Neural crest cell (in vitro differentiated cells): ENCODE results near the gene CNBP. TPM values are rescaled to one million over a fixed set of nuclear protein-coding genes. Genes with fewer than 3 reads are reported as not detected.
A peak's percentile ranks its signal among the peaks of the same experiment; 100 is the strongest.

ENCODE experiments used
- DNase-seq: peaks from one replicate; pipeline ENCODE4 v3.0.0; 2021; ENCODE audit warnings: low read depth, mixed read lengths, low spot score
- H3K27ac Mint-ChIP-seq: one replicate; pipeline ENCODE4 v1.8.0; 2021; ENCODE audit warnings: mild to moderate bottlenecking, mixed read lengths; ENCODE audit not compliant: unreplicated experiment
- H3K27me3 Mint-ChIP-seq: 2 replicates; pipeline ENCODE4 v1.8.0; 2021; ENCODE audit warnings: low read depth, mild to moderate bottlenecking, mixed read lengths
- H3K36me3 Mint-ChIP-seq: 2 replicates; pipeline ENCODE4 v1.8.0; 2021; ENCODE audit warnings: low read depth, mild to moderate bottlenecking, mixed read lengths
- H3K4me1 Mint-ChIP-seq: 2 replicates; pipeline ENCODE4 v1.8.0; 2021; ENCODE audit warnings: mixed read lengths
- H3K4me3 Mint-ChIP-seq: one replicate; pipeline ENCODE4 v1.8.0; 2021; ENCODE audit warnings: mild to moderate bottlenecking, mixed read lengths
- H3K9me3 Mint-ChIP-seq: 2 replicates; pipeline ENCODE4 v1.8.0; 2021; ENCODE audit warnings: mixed read lengths
- CTCF ChIP-seq: fragments of 200-600 bp; sonication (generic); conservative IDR thresholded peaks from 2 replicates; pipeline ENCODE4 v1.5.0; 2021; ENCODE audit warnings: antibody characterized with exemption, mild to moderate bottlenecking
- long read RNA-seq: library from polyadenylated mRNA; unstranded; transcript quantifications from one replicate; pipeline ENCODE4 v2.0.0, GENCODE V29; 2020
- total RNA-seq: library from RNA; stranded (reverse); gene quantifications from 2 replicates; pipeline ENCODE4 v1.2.1, GENCODE V29; 2021

The CNBP gene
- total RNA-seq: 314 and 319 TPM in 2 replicates
- long read RNA-seq, transcript CNBP-208 (5 exons, 1,549 nt): minor isoform, 50 of 1,920 reads
- long read RNA-seq, transcript CNBP-207 (5 exons, 1,626 nt): major isoform, 727 of 1,920 reads
- long read RNA-seq, transcript CNBP-204 (5 exons, 1,641 nt): minor isoform, 157 of 1,920 reads
- long read RNA-seq, transcript CNBP-201 (5 exons, 1,664 nt): minor isoform, 580 of 1,920 reads
- long read RNA-seq, partial matches to known transcripts: 19 of 1,920 reads
- long read RNA-seq, other reads (novel, unspliced or antisense): 350 of 1,920 reads

GRCh38 chr3:129183569-129184395, at the start of gene CNBP:
CNBP (minus strand) TSS chr3:129183896; CDS start chr3:129171757, 12,139 bp downstream.
- Mint-ChIP-seq H3K27me3 (no peaks in the 10 kb centered on the region), H3K27ac (peak within 1 kb of the TSS; percentile 99), H3K9me3 (no peaks in the 10 kb centered on the region), H3K36me3 (no peaks in the 10 kb centered on the region), H3K4me3 (peak within 1 kb of the TSS; percentile 98), H3K4me1 (peaks cover 38% of the 10 kb centered on the region)
- DNase-seq: peak; percentile 90
- no peak for TF ChIP-seq CTCF

- Mint-ChIP-seq H3K27ac (no peak overlapping the region), H3K9me3 (no peaks in the 10 kb centered on the region), H3K36me3 (no peaks in the 10 kb centered on the region), H3K4me3 (no peak overlapping the region), H3K27me3 (no peaks in the 10 kb centered on the region), H3K4me1 (peaks cover 5% of the 10 kb centered on the region)
- DNase-seq: no peak
- no peak for TF ChIP-seq CTCF
These were observed 47.8 kb upstream of the CNBP start for GRCh38 chr3:129231331-129232119.

GRCh38 chr3:129230311-129231019, 46.8 kb upstream of the CNBP start:
- TF ChIP-seq CTCF: no peak
- H3K4me1 Mint-ChIP-seq: peaks cover 5% of the 10 kb centered on the region
- H3K36me3 Mint-ChIP-seq: no peaks in the 10 kb centered on the region
- H3K9me3 Mint-ChIP-seq: no peaks in the 10 kb centered on the region
- no peak overlapping the region for H3K27ac Mint-ChIP-seq
- no peak overlapping the region for H3K4me3 Mint-ChIP-seq
- H3K27me3 Mint-ChIP-seq: no peaks in the 10 kb centered on the region
- no peak for DNase-seq

GRCh38 chr3:129228891-129229585, 45.3 kb upstream of the CNBP start:
- Mint-ChIP-seq H3K4me1 (peaks cover 5% of the 10 kb centered on the region), H3K27me3 (no peaks in the 10 kb centered on the region), H3K9me3 (no peaks in the 10 kb centered on the region), H3K27ac (peak overlapping the region; percentile 40), H3K4me3 (no peak overlapping the region), H3K36me3 (no peaks in the 10 kb centered on the region)
- no peak for DNase-seq
- TF ChIP-seq CTCF: no peak
